ENCODE results near the gene DERL3. TPM values are rescaled to one million over a fixed set of nuclear protein-coding genes. Genes with fewer than 3 reads are reported as not detected.
A peak's percentile ranks its signal among the peaks of the same experiment; 100 is the strongest.

The DERL3 gene
- total and polyA plus RNA-seq, 2 of the 13 experiments (the other 11 are each of a cell fraction or from before 2014, with no cell fraction given): not detected

- peak; percentile 13; the same call in 1 of the 2 replicates for TF ChIP-seq ZNF350 (CRISPR knock-in tag; IDR thresholded peaks at IDR 0.05; ENCODE audit: borderline replicate concordance, low read depth)
- no peak for TF ChIP-seq DPF2 (CRISPR knock-in tag; IDR thresholded peaks at IDR 0.05; ENCODE audit: borderline replicate concordance, low read depth)
- TF ChIP-seq ZNF772 (CRISPR knock-in tag; IDR thresholded peaks at IDR 0.05): peak; percentile 76; the same call in 1 of the 2 replicates
- TF ChIP-seq SRSF9 (IDR thresholded peaks at IDR 0.05; ENCODE audit: borderline replicate concordance, insufficient read depth, low read depth, low read length, poor library complexity, severe bottlenecking): no peak
- no peak for TF ChIP-seq RFX3 (CRISPR knock-in tag; IDR thresholded peaks at IDR 0.05)
- no peak for TF ChIP-seq MIER3 (CRISPR knock-in tag; IDR thresholded peaks at IDR 0.05; ENCODE audit: borderline replicate concordance)
- no peak for TF ChIP-seq ZNF652 (CRISPR knock-in tag; IDR thresholded peaks at IDR 0.05; ENCODE audit: borderline replicate concordance, low read depth)
- TF ChIP-seq ATF2 (CRISPR knock-in tag; IDR thresholded peaks at IDR 0.05): 0 out of 2 replicates have a peak, but pooled peaks have one; percentile 7
- no peak for TF ChIP-seq PCBP1 (IDR thresholded peaks at IDR 0.05; ENCODE audit: borderline replicate concordance, low read depth, low read length)
- TF ChIP-seq KDM2A (CRISPR knock-in tag; IDR thresholded peaks at IDR 0.05; ENCODE audit: borderline replicate concordance, low read depth): peak; percentile 5; the same call in 1 of the 2 replicates
- peak; percentile 28; the same call in 1 of the 2 replicates for TF ChIP-seq ESRRA (CRISPR knock-in tag; IDR thresholded peaks at IDR 0.05; ENCODE audit: low read depth)
- peak; percentile 59 for TF ChIP-seq TBX2 (CRISPR knock-in tag; IDR thresholded peaks at IDR 0.05; ENCODE audit: borderline replicate concordance)
- TF ChIP-seq ARHGAP35 (CRISPR knock-in tag; IDR thresholded peaks at IDR 0.05; ENCODE audit: borderline replicate concordance): no peak
- peak; percentile 24; the same call in 1 of the 2 replicates for TF ChIP-seq RBFOX2 (IDR thresholded peaks at IDR 0.05; ENCODE audit: low read depth, low read length)
- TF ChIP-seq, protein P1, sequence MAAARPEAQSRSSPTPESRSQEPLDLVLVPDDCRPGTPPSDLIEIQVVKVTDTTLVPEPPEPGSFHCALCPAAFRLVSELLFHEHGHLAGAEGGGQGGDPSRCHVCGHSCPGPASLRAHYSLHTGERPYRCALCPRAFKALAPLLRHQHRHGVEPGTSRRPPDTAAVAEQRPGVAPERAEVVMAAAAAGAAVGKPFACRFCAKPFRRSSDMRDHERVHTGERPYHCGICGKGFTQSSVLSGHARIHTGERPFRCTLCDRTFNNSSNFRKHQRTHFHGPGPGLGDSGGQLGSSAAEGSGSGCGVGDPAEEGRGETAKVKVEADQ (CRISPR knock-in tag; IDR thresholded peaks at IDR 0.05; ENCODE audit: borderline replicate concordance): no peak
- no peak for TF ChIP-seq ZFP1 (CRISPR knock-in tag; IDR thresholded peaks at IDR 0.05)
- no peak for TF ChIP-seq ZNF431 (CRISPR knock-in tag; IDR thresholded peaks at IDR 0.05; ENCODE audit: borderline replicate concordance, low read depth)
- no peak for TF ChIP-seq ZNF83 (CRISPR knock-in tag; IDR thresholded peaks at IDR 0.05; ENCODE audit: borderline replicate concordance)
- TF ChIP-seq ZNF432 (CRISPR knock-in tag; IDR thresholded peaks at IDR 0.05; ENCODE audit: borderline replicate concordance): no peak
- peak; percentile 73 for TF ChIP-seq TAF1 (CRISPR knock-in tag; IDR thresholded peaks at IDR 0.05)
- TF ChIP-seq ZNF18 (CRISPR knock-in tag; IDR thresholded peaks at IDR 0.05; ENCODE audit: insufficient replicate concordance): peak; percentile 40
- no peak for TF ChIP-seq NR1H2 (CRISPR knock-in tag; IDR thresholded peaks at IDR 0.05; ENCODE audit: borderline replicate concordance, low read depth)
- TF ChIP-seq NONO (IDR thresholded peaks at IDR 0.05): no peak
- TF ChIP-seq NONO (CRISPR knock-in tag; conservative IDR thresholded peaks at IDR 0.05): peak; percentile 13; the same call in 1 of the 2 replicates
- no peak for TF ChIP-seq TRIM24 (CRISPR knock-in tag; IDR thresholded peaks at IDR 0.05)
Measured at GRCh38 chr22:23856721-23857605, 18.2 kb upstream of the DERL3 start (continued).
